Occipital lobe (tissue), 2 donors: ENCODE measurements around the gene C3orf62. TPM values are rescaled to one million over a fixed set of nuclear protein-coding genes. Genes with fewer than 3 reads are reported as not detected.
"Not testable (repeated sequence)": the region's sequence is repeated elsewhere in the genome, so short reads cannot be mapped to it uniquely, and the experiment has no call there.

Experiments used
- DNase-seq: peaks from one replicate; lab custom pipeline; 2025; lab: John Stamatoyannopoulos, UW
- total RNA-seq: library from RNA; depleted of rRNA; stranded (reverse); fragments of >200 nt; gene quantifications from one replicate; pipeline ENCODE4 v1.2.3, GENCODE V29; 2014

The C3orf62 gene
- total RNA-seq, 1 donor from 2014 or later, result 3.9 TPM

DNA sequence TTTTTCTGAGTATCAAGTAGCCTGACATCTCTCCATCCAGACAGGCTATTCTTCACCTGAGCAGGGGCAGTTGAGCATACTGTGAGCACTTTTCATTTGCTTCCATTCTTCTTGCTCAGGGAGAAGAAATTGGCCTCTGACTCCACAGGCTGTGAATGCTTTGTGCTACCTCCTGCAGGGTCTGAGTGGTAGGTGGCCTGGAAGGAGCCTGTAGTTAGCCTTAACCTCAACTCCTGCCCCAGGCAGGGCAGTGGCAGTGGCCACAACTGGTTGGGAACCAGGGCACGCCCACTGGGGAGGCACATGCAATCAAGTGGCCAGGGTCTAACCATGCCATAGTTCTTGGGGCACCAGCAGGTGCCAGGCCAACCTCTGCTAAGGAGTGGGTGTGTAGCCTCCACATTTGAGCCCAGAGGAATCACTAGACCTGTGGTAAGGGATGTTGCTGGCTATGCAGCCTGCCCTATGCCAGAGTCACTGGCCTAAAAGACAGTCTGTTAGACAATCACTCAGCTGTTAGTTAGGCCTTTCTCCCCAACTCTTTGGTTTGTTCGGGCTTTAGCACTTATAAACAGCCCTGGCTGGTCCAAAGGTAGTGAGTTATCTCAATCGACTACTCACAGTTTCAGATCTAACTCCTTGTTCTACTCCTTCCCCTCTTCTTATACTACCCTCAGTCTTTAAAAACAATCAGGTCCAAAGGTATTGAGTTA, 7.4 kb downstream of the C3orf62 start:
- no peak for DNase-seq

DNA sequence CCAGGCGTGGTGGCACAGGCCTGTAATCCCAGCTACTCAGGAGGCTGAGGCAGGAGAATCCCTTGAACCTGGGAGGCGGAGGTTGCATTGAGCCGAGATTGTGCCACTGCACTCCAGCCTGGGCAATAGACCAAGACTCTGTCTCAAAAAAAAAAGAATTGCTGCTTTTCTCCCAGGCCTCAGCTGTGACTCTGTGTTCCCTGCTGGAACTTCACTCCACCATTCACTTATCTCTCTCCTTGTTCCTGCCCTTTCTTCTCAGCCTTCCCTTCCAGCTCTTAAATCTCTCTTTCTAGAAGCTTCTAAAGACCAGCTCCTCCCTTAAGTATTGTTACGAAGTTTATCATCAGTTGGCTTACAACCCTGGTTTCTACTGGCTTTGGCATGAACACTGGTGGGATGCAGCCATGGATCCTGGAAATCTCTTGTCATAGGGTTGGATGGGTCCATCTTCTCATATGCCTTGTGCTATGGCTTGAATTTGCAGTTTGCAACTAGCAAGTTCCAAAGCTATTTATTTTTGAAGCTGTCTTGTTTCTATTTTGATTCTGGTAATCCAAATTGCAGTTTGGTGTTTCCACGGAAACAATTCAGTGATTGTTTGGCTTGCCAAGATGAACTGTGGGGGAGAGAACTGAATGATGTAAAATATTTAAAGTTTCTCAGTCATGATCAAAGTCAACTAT, 10.5 kb downstream of the C3orf62 start:
- DNase-seq, result no peak

DNA sequence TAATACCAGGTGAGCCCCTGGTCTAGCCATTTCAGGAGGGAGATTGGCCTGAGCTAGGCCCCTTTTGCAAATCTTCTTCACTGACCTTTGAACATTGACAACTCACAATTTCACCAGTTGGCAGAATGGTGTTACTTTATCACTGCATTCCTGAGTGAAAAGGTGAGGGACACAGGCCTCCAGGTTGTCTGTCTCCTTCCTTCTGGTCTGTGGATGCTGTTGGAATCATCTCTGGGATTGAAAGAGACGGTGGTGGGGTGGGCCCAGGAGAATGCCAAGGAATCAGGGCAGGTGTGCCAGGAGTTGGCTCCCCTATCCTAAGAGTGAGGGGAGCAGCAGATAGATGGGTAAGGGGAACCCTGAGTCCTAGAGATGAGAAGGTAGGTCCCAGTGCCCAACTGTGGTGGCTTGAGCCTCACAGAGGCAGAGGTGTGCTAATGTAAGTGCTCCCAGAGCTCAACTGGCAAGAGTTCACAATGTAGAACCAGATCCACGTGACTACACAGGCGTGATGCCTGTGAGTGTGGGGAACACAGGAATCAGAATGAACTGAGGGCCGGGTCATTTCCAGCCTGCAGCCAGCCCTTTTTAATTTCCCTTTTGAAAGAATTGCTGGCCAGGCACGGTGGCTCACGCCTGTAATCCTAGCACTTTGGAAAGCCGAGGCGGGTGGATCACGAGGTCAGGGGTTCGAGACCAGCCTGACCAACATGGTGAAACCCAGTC, 11.2 kb downstream of the C3orf62 start:
- DNase-seq, result no peak

DNA sequence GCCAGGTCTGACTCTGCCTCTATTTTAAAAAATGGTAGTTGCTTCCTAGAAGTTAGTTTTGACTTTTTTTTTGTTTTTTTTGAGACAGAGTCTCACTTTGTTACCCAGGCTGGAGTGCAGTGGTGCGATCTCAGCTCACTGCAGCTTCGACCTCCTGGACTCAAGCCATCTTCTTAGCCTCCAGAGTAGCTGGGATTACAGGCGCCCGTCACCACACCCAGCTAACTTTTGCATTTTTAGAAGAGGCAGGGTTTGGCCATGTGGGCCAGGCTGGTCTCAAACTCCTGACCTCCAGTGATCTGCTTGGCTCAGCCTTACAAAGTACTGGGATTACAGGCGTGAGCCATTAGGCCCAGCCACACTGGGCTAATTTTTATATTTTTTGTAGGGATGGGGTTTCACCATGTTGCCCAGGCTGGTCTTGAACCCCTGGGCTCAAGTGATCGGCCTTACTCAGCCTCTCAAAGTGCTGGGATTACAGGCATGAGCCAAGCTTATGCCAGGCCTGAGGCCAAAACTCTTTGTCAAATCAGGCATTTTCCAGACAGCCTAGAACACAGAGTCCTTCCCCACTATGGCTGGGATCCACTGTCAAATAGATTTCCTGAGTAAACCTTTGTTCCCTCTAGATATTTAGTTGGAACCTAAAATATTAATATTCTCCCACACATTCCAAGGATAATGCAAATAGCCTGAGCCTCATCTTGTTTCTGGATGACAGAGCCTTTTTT, 13.7 kb downstream of the C3orf62 start:
- no peak for DNase-seq

DNA sequence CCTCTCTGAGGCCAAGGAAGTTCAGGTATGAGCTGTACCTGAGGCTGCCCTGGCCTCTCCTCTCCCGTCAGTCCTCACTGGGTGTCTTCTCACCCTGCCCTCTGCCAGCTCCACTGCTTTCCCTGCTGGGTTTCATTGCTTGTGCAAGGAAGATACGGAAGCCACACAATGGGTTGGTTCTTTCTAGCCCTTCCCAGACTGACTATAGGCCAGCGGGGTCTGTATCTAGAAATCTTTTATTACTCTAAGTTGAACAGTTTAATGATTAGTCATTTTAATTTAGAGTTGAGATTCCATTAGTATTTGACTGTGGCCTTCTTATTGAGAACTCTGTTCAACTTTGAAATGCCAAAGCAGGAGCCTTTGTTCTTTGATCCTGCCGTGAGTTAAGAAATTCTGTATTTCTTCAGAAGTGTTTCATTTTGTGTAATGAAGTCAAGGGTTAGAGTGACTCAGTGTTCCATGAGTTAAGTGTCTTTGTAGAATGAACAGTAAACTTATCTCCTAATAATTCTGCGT, 16.2 kb downstream of the C3orf62 start:
- no peak for DNase-seq

DNA sequence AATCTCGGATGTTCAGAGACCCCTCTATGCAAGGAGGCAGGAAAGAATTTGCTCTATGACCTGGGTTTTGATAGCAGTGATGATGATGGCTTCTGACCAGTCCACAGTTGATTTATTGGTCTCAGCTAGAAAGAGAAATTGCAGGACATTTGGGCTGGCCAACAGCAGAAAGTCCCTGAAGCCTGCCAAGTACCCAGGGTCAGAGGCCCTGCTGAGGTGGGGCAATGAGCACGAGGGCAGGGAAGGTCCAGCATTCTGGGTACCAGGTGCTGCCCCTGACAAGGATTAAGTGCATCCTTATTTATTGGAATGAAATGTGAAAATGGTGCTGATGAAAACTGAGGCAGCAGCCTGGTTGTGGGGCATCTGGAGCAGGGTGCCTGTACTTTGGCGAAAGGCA, 19.8 kb downstream of the C3orf62 start:
- DNase-seq, result no peak

DNA sequence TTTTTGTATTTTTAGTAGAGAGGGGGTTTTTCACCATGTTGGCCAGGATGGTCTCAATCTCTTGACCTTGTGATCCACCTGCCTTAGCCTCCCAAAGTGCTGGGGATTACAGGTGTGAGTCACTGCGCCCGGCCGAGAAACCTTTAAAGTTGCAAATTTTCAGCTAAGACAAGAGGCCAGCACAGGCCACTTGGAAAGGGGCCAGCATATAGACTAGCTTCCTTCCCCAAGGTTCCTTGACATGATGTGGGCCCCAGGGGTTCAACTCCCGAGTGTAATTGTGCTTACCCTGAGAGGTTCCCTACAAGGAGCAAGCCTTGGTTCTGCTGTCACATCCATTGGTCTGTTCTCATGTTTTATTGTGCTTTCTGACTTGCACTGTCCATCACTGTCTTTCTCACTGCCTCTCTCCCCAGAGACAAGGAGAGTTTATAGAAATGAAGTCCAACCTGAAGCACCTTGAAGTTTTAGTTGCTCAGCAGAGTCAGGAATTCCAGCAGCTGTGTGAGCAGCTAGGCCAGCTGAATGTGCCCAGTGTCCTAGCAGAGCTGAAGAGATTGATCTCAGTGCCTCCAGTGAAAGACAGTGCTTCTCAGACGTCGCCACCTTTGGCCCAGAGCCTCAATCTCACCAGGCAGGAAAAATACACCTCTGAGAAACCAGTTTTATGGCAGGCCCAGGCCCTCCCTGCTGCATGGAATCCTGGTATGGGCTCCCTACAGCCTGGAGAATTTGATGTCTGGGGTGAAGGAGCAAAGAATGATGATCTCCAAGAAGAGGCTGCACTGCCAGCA, 21.1 kb downstream of the C3orf62 start:
- no peak for DNase-seq

DNA sequence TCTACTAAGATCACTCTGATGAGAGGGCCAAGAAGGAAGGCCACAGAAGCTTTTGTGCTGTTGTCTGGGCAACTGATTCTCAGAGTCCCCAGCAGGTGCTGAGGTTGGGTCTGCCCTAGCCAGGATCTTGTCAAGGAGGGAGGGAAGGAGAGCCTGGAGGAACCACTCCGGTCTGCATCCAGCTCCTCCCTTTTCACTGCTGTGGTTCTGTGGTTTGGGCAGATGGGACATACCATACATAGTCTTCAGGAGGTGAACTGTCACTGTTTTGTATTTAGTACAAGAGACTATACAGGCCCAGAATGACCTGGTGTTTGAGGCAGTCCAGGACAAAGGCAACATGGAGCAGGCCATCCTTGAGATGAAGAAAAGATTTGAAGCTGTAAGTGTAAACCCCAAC, 21.9 kb downstream of the C3orf62 start:
- DNase-seq, result no peak

DNA sequence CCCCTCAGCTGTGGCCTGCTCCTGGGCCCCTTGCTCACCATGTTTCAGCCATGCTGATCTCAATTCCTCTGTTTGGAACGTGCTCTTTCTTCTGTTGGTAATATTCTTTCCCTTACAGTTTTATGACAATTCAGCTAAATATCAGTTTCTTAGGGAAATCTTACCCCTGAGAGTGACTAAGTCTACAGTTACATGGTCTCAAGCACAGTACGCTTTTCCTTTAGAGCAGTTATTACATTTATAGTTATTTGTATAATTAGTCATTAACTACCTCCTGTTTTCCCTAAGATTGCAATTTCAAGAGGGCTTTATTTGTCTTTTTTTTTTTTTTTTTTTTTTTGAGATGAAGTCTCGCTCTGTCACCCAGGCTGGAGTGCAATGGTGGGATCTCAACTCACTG, 23.5 kb downstream of the C3orf62 start:
- no peak for DNase-seq

DNA sequence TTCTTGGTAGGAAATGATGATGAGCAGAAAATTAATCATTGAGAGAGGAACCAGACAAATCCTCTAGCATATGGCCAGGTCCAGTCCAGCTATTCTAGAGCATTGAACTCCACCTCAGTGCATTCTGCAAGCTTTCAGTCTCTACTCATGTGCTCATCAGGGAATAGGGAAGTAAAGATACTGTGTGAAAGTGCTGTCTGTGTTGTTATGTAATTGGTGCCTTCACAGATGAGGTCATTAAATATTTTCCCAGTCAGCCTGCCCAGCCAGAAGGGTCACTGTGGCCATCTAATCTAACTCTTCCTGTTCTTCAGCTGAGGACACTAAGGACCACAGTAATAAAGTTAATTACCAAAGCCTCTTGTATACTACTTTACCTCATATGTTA, 28.2 kb downstream of the C3orf62 start:
- DNase-seq, result no peak

DNA sequence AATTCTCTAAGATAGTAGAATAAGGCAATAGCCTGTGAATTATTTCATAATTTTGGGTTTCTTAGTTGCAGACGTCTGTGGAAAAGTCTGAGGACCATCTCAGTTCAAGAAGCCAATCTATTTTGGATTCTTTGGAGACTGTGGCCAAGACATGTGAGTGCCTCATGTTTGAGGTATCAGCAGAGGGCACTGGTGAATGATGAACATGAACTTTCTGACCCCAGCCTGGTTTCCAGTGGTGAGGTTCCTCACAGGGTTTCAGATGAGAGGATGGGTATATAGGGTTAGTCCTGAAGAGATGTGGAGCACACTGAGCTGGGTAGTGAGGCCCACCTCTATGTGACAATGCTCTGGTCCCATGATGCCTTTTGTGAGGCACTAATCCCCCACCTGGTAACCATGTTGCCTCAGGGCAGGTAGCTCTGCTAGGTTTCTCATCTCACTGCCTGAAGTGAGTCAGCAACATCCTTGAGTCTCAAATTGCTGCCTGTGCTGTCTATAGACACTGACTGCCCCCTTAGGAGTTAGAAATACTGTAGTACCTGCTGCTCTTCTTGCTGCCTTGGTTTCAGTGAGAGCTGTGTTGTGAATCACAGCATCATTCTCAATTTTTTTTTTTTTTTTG, 32.3 kb downstream of the C3orf62 start:
- DNase-seq, result no peak

DNA sequence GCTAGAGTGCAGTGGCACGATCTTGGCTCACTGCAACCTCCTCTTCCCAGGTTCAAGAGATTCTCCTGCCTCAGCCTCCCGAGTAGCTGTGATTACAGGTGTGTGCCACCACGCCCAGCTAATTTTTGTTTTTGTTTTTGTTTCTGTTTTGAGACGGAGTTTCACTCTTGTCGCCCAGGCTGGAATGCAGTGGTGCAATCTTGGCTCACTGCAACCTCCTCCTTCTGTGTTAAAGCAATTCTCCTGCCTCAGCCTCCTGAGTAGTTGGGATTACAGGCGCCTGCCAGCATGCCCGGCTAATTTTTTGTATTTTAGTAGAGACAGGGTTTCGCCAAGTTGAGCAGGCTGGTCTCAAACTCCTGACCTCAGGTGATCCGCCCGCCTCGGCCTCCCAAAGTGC, 36.9 kb downstream of the C3orf62 start:
- DNase-seq, result not testable (repeated sequence)

DNA sequence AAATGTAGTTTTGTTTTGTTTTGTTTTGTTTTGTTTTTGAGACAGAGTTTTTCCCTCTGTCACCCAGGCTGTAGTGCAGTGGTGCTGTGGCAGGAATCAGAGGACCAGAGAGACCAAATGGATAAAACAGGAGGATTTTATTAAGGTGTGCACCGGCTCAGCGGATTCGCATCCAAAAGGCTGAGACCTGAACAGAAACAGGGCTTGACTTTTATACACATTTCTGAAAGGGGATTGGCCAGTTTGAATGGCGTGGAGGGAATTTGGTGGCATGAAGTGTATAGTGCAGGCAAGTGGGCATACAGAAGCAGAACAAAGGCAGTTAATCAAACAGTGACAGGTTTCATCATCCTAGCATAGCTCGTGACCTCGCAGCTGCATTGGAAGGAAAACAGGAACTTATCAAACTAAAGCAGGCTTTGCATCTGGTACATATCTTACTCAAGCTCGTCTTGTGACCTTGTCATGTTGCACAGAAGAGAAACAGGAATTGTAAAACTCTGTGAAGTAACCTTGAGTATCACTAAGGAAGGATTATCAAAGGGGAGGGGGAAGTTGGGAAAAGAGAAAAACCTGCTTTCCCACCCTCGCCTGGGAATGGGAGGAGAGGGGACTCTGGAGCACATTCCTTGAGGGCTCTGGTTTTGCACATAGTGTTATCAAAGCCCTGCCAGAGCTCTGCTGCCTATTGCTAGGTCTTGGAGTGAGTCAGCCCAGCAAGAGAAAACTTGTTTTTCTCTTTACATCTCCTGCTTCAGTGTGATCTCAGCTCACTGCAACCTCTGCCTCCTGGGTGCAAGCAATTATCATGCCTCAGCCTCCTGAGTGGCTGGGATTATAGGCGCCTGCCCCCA, 38.5 kb downstream of the C3orf62 start:
- no peak for DNase-seq

DNA sequence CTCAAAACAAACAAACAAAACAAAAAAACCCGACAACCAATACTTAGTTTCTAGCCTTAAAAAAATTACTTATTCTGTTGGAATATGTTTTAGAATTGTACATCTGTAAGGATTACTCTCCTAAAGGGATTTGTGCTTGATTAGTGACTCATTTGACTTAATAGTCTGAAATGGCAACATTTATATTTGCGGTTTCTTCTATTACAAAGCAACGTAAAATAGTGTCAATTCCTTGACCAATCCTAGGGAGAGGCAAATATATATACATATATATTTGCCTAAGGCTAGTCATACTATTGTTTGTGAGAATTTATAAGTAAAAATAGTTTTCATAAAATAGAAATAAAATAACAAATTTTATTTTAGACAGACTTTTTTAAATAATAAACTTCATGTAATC, 39.7 kb downstream of the C3orf62 start:
- no peak for DNase-seq

DNA sequence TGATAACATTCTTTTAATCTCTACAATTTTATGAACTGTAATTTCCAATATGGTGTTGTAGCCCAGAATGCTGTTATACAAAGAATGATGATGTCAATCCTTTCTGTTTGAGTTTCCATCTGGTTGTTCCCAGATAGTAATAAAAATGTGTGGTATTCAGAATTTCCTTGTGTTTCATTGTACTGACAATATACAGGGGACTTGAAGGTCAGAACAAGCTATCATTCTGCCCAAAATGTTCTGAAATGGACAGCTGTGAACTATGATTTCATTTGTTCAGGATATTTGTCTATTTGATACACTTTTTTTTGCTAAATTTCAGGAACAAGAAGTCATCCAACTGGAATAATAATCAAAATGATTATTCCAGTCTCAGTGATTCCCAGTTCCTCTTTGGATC, 40.8 kb downstream of the C3orf62 start:
- no peak for DNase-seq

DNA sequence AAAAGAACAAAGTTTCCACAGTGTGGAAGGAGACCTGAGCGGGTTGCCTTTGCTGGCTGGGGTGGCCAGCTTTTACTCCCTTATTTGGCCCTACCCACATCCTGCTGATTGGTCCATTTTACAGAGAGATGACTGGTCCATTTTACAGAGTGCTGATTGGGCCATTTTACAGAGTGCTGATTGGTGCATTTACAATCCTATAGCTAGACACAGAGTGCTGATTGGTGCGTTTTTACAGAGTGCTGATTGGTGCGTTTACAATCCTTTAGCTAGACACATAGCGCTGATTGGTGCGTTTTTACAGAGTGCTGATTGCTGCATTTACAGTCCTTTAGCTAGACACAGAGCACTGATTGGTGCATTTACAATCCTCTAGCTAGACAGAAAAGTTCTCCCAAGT, 48.2 kb downstream of the C3orf62 start:
- DNase-seq, result not testable (repeated sequence)

DNA sequence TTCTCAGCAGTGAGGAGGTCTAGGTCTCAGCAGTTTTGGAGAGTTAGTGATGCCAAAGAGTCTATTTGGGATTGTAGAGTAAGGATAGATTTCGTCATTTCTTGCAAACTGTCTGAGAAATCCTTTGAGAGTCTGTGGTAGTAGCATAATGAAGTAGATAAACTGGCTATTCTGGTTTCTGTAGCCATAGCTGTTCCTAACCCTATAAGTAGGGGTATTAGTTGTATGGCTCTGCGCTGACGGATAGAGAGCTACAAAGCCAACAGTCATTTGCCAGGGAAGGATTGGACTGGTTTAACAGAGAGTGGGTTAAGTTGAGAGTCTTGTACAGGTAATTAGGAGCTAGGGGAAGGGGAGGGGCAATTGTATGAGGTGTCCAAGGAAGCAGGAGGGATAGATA, 55.0 kb downstream of the C3orf62 start:
- no peak for DNase-seq

DNA sequence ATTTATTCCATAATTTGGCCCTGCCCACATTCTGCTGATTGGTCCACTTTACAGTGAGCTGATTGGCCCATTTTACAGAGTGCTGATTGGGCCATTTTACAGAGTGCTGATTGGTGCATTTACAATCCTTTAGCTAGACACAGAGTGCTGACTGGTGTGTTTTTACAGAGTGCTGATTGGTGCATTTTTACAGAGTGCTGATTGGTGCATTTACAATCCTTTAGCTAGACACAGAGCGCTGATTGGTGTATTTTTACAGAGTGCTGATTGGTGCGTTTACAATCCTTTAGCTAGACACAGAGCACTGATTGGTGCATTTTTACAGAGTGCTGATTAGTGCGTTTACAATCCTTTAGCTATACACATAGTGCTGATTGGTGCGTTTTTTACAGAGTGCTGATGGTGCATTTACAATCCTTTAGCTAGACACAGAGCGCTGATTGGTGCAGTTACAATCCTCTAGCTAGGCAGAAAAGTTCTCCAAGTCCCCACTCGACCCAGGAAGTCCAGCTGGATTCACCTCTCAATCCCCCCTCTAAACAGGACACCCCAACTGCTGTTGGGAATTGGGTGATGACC, 56.0 kb downstream of the C3orf62 start:
- not testable (repeated sequence) for DNase-seq

DNA sequence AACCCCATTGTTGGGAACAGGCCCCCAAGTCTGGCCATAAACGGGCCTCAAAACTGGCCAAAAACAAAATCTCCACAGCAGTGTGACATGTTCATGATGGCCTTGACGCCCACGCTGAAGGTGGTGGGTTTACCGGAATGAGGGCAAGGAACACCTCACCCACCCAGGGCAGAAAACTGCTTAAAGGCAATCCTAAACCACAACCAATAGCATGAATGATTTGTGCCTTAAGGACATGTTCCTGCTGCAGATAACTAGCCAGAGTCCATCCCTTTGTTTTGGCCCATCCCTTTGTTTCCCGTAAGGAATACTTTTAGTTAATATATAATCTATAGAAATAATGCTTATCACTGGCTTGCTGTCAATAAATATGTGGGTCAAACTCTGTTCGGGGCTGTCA, 57.9 kb downstream of the C3orf62 start:
- DNase-seq, result no peak
